IPS-NIHi7 (cell line): ENCODE results near the gene FAM20C.

Source experiments
- DNase-seq: peaks from one replicate; pipeline ENCODE4 v3.0.0; 2012; ENCODE audit warnings: mixed read lengths; ENCODE audit errors: extremely low spot score

Gene FAM20C

DNA sequence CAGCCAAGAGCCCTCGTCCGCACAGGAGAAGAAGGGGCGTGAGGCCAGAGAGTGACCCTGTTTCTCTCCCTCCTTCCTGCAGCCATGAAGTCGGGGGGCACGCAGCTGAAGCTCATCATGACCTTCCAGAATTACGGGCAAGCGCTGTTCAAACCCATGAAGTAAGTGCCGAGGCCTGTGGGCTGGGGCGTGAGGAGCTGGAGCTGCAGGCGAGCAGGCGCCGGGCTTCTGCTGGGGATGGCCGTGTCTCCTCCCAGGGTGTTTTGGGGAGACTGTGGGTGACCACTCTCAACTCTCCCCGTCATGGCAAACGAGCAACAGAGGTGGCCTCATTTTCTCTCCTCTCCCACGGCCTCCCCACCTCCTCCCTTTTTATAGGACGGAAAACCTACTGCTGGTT is 16.4 kb downstream of the FAM20C start:
- DNase-seq, result no peak

DNA sequence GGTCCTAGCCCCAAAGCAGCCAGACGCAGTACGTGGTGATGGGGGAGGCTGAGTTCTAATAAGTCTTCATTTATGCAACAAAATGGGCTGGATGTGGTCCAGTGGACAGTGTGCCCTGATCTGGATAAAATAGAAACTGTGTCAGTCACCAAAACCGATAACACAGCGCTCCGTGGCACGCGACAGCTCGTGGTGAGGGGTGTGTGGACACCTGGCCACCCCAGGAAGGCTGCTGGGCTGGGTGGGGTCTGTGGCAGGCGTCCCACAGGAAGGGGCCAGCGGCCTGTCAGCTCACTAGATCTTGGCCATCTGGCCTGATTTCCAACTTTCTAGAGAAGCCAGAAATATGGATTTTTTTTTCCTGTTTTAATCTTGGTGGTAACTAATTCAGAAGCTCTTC is 17.0 kb downstream of the FAM20C start:
- DNase-seq, result no peak

DNA sequence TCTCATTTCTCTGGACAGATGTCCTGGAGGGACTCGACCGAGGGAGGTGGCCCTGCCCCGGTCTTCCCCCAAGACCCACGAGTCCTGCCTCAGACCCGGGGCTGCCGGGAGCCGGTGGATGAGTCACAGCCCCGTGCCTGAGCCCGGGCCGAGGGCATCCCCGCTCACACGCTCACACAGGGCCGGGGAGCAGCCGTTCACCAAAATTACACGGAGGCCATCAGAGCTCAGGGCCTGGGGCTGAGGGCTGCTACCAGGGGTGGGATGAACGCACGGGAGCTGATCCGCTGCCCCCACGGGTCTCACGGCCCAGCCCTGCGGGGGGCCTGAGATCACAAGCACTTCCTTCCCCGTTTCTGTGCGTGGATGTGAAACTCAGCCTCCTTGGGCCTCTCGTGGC is 17.5 kb downstream of the FAM20C start:
- DNase-seq, result no peak

- no peak for DNase-seq
Observed at GRCh38 chr7:210401-210925, 18.1 kb downstream of the FAM20C start.

- DNase-seq, result no peak
Observed at GRCh38 chr7:211033-211714, 18.8 kb downstream of the FAM20C start.

- no peak for DNase-seq
Observed at GRCh38 chr7:211715-212058, 19.3 kb downstream of the FAM20C start.

- no peak for DNase-seq
Observed at GRCh38 chr7:212754-213153, 20.4 kb downstream of the FAM20C start.

DNA sequence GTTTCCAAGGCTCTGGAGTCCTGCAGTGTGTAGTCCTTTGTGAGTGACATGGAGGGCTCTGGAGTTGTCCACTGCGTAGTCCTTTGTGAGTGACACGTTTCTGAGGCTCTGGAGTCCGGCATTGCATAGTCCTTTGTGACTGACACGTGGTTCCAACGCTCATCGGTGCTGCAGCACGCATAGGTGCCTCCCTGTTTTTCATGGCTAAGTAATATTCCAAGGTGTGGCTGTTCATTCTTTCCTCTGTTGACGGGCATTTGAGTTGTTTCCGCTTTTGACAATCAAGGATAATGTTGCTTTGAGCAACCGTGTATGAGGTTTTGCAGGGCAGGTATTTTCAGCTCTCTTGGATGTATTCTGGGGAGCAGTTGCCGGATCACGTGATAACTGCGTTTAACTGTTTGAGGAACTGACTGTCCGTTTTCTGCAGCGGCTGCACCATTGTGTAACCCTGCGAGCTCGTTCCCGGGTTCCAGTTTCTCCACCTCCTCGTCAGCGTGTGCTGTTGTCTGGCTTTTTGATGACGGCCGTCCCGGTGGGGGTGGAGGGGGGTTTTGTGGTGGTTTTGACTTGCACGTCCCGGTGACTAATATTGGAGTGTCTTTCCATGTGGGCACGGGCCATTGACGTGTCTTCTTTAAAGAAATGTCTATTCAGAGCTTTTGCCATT is 21.1 kb downstream of the FAM20C start:
- no peak for DNase-seq

GRCh38 chr7:214410-215212 is 22.2 kb downstream of the FAM20C start:
- no peak for DNase-seq

DNA sequence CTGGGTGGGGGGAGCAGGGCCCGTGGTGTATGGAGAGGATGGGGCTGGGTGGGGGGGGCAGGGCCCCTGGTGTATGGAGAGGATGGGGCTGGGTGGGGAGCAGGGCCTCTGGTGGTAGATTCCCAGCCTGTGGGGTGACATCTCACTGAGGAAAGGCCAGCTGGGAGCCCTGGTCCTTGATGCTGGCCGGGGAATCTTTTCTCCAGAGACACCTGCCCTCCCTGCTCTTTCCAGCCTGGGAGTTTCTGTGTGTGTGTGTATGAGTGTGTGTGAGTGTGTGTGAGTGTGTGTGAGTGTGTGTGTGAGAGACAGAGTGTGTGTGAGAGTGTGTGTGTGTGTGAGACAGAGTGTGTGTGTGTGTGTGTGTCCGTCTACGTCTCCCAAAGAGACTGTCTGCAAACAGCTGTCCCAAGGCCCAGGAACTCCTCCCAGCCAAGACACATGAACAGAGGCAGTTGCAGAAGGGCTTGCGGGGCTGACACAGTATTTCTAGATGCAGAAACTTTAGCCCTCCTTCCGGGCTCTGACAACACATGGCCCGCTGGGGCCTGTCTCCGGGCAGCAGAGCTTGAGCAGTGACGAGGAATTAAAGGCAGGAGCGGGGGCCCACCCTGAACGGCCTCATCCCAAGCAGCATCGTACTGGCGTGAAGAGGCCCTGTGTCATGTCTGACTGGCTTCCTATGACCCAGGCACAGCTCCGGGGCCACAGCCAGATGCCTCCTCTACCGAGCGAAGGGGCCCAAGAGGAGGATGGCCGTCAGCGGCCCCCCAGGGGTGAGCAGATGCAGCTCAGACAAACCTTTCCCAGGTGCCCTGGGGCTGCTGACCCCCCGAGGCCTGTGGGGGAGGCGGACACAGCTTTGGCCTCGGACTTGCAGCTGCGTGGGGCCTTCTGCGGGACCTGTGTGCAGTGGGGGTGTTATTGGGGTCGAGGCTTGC is 24.3 kb downstream of the FAM20C start:
- DNase-seq, result no peak

DNA sequence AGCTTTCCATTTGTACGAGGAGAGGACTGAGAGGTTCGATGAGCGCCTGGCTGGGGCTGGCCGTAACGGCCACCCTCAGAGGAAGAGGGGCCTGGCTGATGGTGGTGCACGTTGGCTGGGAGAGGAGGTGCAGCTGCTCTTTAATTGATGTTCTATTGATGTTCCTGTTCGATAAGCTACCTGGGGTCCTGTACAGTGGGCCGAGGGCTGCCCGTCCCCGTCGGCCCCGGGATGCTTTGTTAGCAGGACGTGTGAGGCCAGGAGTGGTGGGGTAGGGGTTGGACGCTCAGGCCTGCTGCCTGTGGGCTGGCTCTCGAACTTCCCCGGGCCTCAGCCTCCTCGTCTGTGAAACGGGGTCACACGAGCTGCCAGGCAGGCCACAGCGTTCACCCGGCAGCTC is 25.4 kb downstream of the FAM20C start:
- DNase-seq, result no peak

DNA sequence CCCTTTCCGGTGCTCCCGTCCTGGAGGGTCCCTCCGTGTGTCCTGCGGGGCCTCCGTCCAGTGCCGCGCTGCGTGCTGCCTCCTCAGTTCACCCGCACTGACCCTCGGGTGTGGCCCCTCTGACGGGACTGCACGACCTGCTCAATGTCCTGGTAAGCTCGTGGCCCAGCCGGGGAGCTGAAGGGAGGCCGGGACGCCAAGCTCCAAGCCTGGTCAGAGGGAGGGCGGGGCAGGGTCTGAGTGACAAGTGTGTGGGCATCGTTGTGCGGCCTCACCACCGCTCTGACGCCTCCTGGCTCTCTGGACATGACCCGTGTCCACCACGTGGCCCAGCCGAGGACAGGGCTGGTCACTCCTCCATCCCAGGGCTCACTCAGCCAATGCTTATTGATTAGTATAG is 25.9 kb downstream of the FAM20C start:
- DNase-seq, result no peak

DNA sequence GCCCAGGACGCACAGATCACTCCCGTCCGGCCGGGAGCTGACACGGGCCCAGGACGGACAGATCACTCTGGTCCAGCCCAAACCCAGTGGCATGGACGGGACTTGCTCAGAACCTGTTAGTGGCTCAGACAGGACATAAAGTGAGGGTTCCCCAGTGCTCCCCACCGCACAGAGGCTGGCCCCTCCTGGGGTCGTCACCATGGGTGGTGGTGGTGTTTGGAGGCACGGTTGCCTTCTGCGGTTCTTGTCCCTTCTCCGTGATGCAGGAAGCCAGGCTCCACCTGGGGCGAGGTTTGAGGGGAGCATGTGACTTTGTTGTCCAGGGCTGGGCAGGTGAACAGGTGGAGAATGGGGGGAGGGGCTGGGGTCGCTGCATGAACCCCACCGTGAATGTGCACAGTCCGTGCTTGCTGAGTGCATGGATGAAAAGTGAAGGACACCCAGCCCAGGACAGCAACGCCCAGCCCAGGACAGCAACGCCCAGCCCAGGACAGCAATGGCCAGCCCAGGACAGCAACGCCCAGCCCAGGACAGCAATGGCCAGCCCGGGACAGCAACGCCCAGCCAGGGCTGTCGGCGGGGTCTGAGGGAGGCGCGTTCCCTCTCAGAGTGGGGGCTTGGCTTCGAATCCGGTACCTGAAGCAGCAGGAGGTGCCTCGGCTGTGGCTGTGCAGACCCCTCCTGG is 26.7 kb downstream of the FAM20C start:
- no peak for DNase-seq

GRCh38 chr7:219581-220150 is 27.3 kb downstream of the FAM20C start:
- DNase-seq, result no peak

DNA sequence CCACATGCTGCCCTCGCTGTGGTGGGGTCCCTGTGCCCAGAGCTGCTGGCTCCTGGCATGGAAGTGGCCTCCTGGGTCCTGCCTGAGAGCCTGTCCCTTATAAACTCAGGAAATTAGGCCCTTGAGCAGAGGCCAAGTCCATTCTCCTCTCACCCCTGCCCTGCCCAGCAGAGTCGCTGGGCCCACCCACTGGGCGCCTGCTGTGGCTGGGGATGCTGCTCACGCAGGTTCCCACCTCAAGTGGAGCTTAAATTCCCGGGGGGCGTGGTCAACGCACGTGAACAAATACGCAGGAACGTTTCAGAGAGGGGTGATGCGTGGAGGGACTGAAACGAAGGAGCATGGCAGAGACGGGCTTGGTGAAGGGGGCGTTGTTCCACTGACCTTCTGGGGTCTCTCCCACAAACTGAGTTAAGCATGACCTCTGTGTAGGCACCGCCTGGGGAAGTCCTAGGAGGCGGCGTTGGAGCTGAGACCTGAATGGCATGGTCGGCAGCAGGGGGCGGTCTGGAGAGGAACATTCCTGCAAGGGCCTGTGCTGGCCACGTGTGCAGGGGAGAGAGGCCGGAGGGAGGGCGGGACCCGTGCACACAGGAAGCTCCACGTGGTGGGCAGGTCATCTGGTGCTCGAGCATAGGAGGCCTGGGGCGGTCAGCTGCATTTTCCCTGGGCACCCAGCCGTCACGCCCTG is 27.9 kb downstream of the FAM20C start:
- DNase-seq, result peak; percentile 85

GRCh38 chr7:221978-222715 is 29.8 kb downstream of the FAM20C start:
- DNase-seq, result no peak

GRCh38 chr7:222716-223041 is 30.3 kb downstream of the FAM20C start:
- no peak for DNase-seq

GRCh38 chr7:223118-223800 is 30.9 kb downstream of the FAM20C start:
- no peak for DNase-seq

DNA sequence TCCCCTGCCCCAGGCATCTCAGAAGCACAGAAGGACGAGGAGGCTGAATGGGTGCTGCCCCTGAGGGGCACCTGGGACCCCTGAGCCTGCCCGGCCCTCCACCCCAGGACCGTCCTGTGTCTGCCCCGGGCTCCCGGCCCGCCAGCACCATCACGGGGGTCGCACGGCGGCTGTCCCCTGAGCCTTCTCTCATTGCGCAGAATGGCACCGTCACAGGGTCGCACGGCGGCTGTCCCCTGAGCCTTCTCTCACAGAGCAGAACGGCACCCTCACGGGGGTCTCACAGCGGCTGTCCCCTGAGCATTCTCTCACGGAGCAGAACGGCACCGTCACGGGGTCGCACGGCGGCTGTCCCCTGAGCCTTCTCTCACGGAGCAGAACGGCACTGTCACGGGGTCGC is 31.5 kb downstream of the FAM20C start:
- no peak for DNase-seq
